ENCODE data around the gene AJAP1. TPM values are rescaled to one million over a fixed set of nuclear protein-coding genes. Genes with fewer than 3 reads are reported as not detected.

Gene AJAP1
- total RNA-seq, 3 donors from 2014 or later = 0.03 to 0.18 TPM; not detected in 1

DNA sequence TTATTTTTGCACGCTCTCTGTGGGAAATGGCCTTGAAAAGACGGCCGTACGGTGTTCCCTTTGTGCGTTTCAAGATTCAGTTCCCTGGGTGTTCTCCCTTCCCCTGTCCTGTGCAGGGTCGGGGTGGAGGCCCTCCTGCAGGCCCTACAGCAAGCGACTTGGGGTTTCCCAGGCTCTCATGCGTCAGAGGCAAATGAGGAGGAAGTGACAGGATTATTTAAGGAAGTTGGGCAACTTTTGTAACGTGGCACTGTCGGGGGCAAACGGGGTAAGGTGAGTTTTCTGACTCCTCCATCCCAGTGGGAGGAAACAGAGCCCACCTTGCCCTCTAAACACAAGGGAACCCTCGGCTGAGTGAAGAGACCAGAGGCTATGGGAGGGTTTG lies 16.1 kb upstream of the AJAP1 start:
- no peak overlapping the region for H3K4me3 Mint-ChIP-seq
- no peaks in the 10 kb centered on the region for H3K9me3 Mint-ChIP-seq
- no peaks in the 10 kb centered on the region for H3K4me1 Mint-ChIP-seq (ENCODE audit: low read depth)
- ATAC-seq (no peak), DNase-seq (no peak)
- no peaks in the 10 kb centered on the region for H3K36me3 Mint-ChIP-seq (ENCODE audit: insufficient read depth)
- H3K27me3 Mint-ChIP-seq (ENCODE audit: low read depth) = peaks cover 16% of the 10 kb centered on the region

DNA sequence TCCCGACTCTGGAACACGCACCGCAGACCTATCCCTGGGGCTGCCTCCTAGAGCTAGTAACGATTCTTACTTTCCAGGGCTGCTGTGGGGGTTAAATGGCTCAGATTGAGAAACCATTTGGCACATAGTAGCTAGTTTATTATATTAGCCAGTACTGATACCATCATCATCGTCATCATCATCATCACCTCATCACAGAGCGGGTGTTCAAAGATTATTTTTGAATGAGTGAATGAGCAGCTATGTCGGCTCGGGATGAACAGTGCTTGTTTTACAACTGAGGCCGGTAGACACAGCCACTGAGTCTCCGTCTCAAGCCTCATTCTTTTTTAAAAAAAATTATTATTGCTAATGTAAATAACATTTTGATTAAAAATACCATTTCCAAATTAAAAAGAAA lies 13.5 kb upstream of the AJAP1 start:
- peaks cover 21% of the 10 kb centered on the region for H3K27me3 Mint-ChIP-seq (ENCODE audit: low read depth)
- no peaks in the 10 kb centered on the region for H3K4me1 Mint-ChIP-seq (ENCODE audit: low read depth)
- DNase-seq (no peak), ATAC-seq (no peak)
- no peak overlapping the region for H3K4me3 Mint-ChIP-seq
- H3K36me3 Mint-ChIP-seq (ENCODE audit: insufficient read depth) = no peaks in the 10 kb centered on the region
- no peaks in the 10 kb centered on the region for H3K9me3 Mint-ChIP-seq

DNA sequence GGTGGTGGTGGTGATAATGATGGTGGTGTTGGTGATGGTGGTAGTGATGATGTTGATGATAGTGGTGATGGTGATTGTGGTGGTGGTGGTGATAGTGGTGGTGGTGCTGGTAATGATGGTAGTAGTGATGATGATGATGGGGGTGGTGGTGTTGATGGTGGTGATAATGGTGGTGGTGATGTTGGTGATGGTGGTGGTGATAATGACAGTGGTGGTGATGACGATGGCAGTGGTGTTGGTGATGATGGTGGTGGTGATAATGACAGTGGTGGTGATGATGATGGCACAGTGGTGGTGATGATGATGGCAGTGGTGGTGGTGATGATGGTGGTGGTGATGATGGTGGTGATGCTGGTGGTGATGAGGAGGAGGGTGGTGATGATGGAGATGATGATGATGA lies 7.0 kb upstream of the AJAP1 start:
- DNase-seq (no peak), ATAC-seq (no peak)
- no peaks in the 10 kb centered on the region for H3K36me3 Mint-ChIP-seq (ENCODE audit: insufficient read depth)
- no peak overlapping the region for H3K4me3 Mint-ChIP-seq
- H3K4me1 Mint-ChIP-seq (ENCODE audit: low read depth) = no peaks in the 10 kb centered on the region
- no peaks in the 10 kb centered on the region for H3K9me3 Mint-ChIP-seq
- H3K27me3 Mint-ChIP-seq (ENCODE audit: low read depth) = peaks cover 7% of the 10 kb centered on the region

DNA sequence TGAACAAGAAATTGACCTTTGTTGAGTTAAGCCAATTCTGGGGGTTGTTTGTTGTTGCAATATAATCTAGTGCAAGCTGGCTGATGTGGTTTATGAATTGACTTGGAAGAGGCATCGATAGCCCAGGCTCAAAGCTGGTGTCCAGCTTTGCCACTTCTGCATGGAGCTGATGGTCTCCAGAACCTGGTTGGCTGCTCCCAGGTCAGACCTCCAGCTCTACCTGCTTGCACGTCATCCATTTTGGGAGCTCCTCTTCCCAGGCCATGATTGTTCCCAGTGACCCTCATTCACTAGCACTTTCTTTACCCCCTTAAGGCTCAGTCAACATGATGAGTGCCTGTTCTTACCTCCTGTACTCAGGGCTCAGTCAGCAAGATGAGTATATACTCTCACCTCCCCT lies 5.8 kb upstream of the AJAP1 start:
- Mint-ChIP-seq H3K4me3 (no peak overlapping the region), H3K36me3 (ENCODE audit: insufficient read depth) (no peaks in the 10 kb centered on the region), H3K4me1 (ENCODE audit: low read depth) (peaks cover 2% of the 10 kb centered on the region), H3K9me3 (no peaks in the 10 kb centered on the region), H3K27me3 (ENCODE audit: low read depth) (peaks cover 16% of the 10 kb centered on the region)
- ATAC-seq (no peak), DNase-seq (no peak)

DNA sequence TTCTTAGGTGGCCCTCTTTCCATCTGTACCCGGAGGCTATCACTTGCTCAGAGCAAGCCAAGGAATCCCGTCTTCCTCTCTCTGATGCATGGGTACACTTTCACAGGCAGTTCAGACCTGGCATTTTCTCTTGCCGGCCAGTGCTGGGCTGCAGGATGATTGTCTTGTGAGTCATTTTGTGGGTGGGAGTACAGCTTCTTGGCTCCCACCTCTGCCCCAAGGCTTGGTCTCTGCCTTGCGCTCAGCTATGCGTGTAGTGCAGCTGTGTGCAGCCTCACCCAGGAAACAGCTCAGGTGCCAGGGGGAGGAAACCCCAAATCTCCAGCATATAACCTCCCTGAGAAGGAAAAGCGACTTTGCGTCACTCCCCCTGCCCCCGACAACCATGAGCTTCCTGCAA lies 3.9 kb upstream of the AJAP1 start:
- ATAC-seq (no peak), DNase-seq (no peak)
- H3K36me3 Mint-ChIP-seq (ENCODE audit: insufficient read depth) = no peaks in the 10 kb centered on the region
- H3K4me1 Mint-ChIP-seq (ENCODE audit: low read depth) = peaks cover 2% of the 10 kb centered on the region
- H3K27me3 Mint-ChIP-seq (ENCODE audit: low read depth) = peaks cover 18% of the 10 kb centered on the region
- H3K4me3 Mint-ChIP-seq = no peak overlapping the region
- no peaks in the 10 kb centered on the region for H3K9me3 Mint-ChIP-seq

DNA sequence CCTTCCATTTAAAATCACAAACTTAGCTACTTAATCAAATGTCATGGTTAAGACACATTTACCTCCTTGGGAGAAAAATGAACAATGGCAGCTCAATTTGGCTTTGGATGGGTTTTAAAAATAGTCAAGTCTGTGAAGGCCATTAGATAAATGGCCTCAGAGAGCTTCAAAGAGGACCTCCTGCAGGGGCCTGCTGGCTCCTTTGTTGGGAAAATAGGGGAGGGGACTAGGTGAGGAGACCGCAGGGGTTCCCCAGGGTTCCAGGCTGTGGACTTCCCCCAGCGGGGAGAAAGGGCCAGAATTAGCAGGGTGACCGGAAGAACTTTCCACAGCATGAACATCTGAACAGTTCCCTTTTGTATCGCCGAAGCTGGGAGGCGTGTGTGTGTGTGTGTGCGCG lies 3.4 kb upstream of the AJAP1 start:
- Mint-ChIP-seq H3K4me1 (ENCODE audit: low read depth) (peaks cover 2% of the 10 kb centered on the region), H3K36me3 (ENCODE audit: insufficient read depth) (no peaks in the 10 kb centered on the region), H3K4me3 (no peak overlapping the region), H3K9me3 (no peaks in the 10 kb centered on the region), H3K27me3 (ENCODE audit: low read depth) (peaks cover 16% of the 10 kb centered on the region)
- no peak for DNase-seq
- no peak for ATAC-seq

DNA sequence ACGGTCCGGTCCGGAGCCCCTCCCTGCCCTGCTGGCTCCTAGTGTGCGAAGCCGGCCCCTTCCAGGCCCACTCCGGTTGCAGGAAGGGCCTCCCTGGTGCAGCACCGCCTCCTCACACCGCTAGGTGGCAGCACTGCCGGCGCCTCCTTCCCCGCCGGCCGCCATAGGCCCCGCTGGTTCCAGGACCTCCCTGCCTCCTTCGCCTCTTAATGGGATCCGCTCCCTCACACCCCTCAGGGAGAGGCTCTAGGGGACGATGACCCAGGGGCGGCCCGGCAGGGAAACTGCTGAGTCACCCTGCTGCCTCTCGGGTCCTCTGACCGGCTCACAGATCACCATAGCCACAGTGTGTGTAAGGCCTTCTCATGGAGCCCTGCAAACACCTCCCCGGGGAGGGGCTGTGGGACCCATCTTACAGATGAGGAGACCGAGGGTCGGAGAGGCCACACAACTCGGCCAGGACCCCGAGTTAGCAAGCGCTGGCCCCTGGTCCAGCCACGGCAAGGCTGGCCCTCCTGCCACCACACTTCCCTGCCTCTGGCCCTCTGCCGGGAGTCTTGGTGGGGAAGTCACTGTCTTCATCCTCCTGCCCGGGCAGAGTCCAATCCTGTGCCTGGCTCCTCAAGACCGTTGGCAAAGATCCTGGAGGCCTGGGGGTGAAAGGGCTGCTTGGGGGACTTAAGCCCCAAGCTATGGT lies 1.6 kb upstream of the AJAP1 start:
- H3K9me3 Mint-ChIP-seq = no peaks in the 10 kb centered on the region
- H3K27me3 Mint-ChIP-seq (ENCODE audit: low read depth) = peaks cover 32% of the 10 kb centered on the region
- peak; percentile 78 to 80 for ATAC-seq
- DNase-seq = peak; percentile 42
- no peak overlapping the region for H3K4me3 Mint-ChIP-seq
- peaks cover 7% of the 10 kb centered on the region for H3K4me1 Mint-ChIP-seq (ENCODE audit: low read depth)
- H3K36me3 Mint-ChIP-seq (ENCODE audit: insufficient read depth) = no peaks in the 10 kb centered on the region

DNA sequence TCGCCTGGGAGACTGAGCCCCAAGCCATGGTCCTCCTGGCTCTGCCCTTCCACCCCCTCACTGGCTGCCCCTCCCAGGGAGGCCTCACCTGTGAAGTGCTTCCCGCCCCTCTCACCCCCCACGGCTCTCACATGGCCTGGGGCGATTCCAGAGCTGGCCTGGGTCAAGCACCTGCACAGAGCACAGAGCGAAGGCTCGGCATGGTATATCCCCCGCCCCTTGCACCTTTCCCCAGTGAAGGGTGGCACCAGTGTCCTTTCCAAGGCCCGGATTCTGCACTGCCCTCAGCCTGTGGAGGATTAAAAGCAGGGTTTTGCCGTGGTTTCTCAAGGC lies 1.1 kb upstream of the AJAP1 start:
- Mint-ChIP-seq H3K27me3 (ENCODE audit: low read depth) (peaks cover 37% of the 10 kb centered on the region), H3K4me1 (ENCODE audit: low read depth) (peaks cover 7% of the 10 kb centered on the region), H3K4me3 (no peak overlapping the region), H3K9me3 (no peaks in the 10 kb centered on the region), H3K36me3 (ENCODE audit: insufficient read depth) (no peaks in the 10 kb centered on the region)
- no peak for DNase-seq
- no peak for ATAC-seq

DNA sequence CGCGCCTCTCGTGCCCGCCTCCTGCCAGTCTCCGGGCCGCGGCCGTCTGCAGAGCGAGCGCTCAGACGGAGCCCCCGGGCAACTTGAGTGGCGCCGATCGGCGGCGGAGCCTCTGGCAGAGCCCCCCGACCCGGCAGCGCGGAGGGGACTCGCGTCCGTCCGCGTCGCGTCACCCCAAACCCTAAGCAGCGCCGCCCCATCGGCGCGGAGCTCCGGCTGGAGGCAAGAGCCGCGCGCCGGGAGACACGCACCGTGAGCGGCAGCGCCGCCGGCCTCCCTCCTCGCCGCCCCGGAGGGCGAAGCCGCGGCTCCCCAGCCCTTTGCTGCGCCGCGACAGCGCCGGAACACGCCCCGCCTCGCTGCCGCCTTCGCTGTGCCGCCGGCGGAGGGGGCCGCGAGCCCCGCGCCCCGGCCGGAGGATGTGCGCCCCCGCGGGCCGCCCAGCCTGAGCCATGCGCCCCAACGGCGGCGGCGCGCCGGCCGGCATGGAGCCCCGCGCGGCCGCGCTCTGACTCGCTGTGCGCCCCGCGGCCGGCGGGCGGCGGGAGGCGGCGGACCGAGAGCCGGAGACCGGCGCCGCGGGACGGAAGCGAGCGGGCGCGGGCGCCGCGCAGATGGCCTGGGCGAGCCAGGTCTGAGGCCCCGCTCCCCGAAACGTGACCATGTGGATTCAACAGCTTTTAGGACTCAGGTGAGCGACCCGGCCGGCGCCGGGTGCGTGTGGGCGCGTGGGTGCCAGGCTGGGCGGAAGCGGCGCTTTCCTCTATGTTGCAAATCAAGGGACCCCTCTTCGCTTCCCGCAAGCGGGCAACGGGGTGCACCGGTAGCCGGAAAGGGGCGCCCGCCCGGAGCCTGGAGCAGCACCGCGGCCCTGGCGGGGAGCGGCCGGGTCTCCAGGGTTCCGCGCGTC lies 610 bp downstream of the AJAP1 start:
- Mint-ChIP-seq H3K4me3 (no peak overlapping the region), H3K27me3 (ENCODE audit: low read depth) (peaks cover 53% of the 10 kb centered on the region), H3K9me3 (no peaks in the 10 kb centered on the region), H3K36me3 (ENCODE audit: insufficient read depth) (no peaks in the 10 kb centered on the region), H3K4me1 (ENCODE audit: low read depth) (peaks cover 7% of the 10 kb centered on the region)
- ATAC-seq (peak in 1 of 2 donors; percentile 20), DNase-seq (no peak)

DNA sequence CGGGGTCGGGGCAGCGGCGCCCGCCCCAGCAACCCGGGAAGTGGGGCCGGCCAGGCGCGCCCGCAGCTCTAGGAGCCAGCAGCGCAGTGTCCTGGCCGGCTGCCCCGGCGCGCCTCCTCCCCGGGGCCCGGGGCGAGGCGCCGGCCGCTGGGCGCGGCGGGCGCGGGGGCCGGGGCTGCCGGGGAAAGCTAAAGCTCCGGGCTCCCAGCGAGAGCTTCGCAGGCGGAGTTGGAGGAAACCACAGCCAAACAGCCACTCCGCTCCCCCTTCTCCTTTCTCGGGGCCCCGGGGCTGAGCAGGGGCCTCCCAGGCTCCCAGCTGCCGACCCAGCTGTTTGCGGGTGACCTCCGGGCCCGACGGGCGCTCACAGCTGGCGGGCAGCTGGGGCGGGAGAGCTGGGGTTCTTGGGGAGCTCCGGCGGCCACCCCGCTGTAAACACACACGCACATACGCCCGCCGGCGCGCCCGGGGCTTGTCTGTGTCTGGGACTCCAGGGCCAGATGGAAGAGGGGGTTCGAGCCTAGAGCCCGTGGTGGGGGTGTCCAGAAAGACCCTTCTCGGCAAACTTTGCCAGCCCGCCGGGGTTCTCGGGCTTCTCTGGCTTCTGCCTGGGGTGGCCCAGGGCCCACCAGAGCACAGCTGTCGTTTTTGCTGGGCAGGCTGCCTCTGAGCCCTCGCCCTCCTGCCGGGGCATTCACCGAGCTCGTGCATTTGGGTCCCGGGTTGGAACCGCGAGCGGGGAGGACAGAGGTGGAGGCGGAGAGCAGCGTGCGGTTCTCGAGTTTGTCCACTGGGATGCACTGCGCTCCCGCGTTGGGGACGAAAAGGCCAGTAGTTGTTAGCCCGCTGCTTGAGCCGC lies 1.5 kb downstream of the AJAP1 start:
- peaks cover 9% of the 10 kb centered on the region for H3K4me1 Mint-ChIP-seq (ENCODE audit: low read depth)
- no peak for ATAC-seq
- H3K4me3 Mint-ChIP-seq = peak overlapping the region; percentile 31

DNA sequence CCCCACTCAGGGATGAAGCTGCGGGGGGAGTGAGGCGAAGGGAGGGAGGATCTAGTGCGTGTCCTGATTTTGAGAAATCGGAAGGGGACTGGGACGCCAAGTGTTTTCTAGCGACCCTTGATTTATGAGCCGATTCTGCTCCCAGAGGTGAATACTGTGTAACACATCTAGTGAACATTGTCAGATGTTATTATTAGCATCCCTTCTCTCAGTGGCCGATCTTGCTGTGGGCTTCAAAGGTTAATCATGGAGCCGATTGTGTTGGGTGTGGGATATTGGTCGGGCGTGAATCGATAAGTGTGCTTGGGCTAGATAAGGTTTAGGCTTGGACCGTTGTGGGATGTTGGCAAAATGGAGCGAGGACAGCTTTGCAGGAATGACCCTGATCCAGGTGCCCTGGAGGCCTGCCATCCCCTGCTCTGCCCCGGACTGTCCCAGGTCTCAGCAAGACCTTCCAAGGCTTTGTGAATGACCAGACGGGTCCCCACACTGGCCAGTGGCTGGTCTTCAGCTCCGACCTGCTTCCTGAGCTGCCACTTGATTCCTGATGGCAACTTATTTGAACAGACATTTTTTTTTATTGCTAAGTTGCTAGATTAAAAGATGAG lies 2.2 kb downstream of the AJAP1 start:
- H3K36me3 Mint-ChIP-seq (ENCODE audit: insufficient read depth) = no peaks in the 10 kb centered on the region
- peaks cover 10% of the 10 kb centered on the region for H3K4me1 Mint-ChIP-seq (ENCODE audit: low read depth)
- ATAC-seq = no peak
- DNase-seq = no peak
- H3K27me3 Mint-ChIP-seq (ENCODE audit: low read depth) = peaks cover 68% of the 10 kb centered on the region
- H3K9me3 Mint-ChIP-seq = no peaks in the 10 kb centered on the region
- peak overlapping the region; percentile 31 for H3K4me3 Mint-ChIP-seq

More for the DNA sequence above, 1.5 kb downstream of the AJAP1 start:
- Mint-ChIP-seq H3K27me3 (ENCODE audit: low read depth) (peaks cover 62% of the 10 kb centered on the region), H3K36me3 (ENCODE audit: insufficient read depth) (no peaks in the 10 kb centered on the region), H3K9me3 (no peaks in the 10 kb centered on the region)
- no peak for DNase-seq

DNA sequence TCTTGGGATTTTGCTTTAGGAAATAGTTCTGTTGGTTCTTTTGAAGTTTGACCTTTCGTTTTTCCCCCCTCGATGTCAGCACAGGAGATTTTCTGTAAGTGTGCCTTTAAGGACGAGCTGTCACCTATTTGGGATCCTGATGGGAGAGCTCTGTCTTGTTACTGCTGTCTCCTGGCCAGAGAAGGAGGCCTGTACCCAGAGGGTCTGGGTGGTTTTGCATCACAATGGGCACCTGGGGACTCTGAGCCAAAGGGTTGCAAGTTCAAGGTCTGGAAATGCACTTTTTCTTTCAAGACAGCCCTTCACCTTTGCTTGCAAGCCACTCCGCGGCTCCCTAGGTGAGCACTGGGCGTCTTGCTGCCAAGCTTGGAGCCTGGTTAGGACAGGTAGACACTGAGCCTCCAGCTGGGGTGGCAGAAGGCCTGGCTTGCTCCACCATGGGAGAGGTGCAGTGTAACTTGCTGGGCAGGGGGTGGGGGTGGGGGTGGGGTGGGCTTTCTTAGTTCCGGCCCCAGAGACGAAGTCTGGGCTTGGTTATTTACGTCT lies 2.9 kb downstream of the AJAP1 start:
- no peaks in the 10 kb centered on the region for H3K9me3 Mint-ChIP-seq
- peaks cover 69% of the 10 kb centered on the region for H3K27me3 Mint-ChIP-seq (ENCODE audit: low read depth)
- H3K4me1 Mint-ChIP-seq (ENCODE audit: low read depth) = peaks cover 10% of the 10 kb centered on the region
- no peak for DNase-seq
- ATAC-seq = no peak
- no peaks in the 10 kb centered on the region for H3K36me3 Mint-ChIP-seq (ENCODE audit: insufficient read depth)
- no peak overlapping the region for H3K4me3 Mint-ChIP-seq

DNA sequence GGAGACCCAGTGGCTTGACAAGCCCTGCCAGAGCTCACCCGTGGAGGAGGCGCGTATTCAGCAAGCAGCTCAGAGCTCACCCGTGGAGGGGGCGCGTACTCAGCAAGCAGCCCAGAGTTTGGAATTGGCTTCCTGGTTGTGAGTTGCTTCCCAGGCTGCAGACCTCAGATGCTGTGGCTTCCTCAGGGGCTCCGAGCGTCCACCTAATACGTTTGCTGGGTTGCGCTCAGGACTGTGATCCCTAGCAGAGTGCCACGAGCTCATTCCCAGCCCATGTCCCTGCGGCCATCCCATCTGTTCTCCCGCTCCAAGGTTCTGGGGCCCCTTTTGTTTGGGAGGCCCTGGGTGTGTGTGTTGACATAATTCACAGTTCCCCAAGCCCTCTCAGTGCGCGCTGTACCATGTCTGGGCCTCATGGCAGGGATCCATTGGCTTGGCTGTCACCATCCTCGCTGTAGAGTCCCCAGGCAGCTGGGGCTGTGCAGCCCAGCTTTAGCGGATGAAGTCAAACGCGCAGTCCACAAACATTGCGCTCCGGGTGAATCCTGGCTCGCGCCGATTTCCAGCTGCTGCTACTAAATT lies 3.6 kb downstream of the AJAP1 start:
- Mint-ChIP-seq H3K4me1 (ENCODE audit: low read depth) (peaks cover 10% of the 10 kb centered on the region), H3K36me3 (ENCODE audit: insufficient read depth) (no peaks in the 10 kb centered on the region), H3K4me3 (no peak overlapping the region), H3K9me3 (no peaks in the 10 kb centered on the region), H3K27me3 (ENCODE audit: low read depth) (peaks cover 62% of the 10 kb centered on the region)
- ATAC-seq (no peak), DNase-seq (no peak)
